ENCODE measurements around the gene PRKACA. TPM values are rescaled to one million over a fixed set of nuclear protein-coding genes. Genes with fewer than 3 reads are reported as not detected.

Gene PRKACA
- total RNA-seq, 6 experiments from 2014 or later: 137 to 170 (median 149) TPM

GRCh38 chr19:14089662-14090508 is 27.7 kb downstream of the PRKACA start:
- peak overlapping the region; percentile 77 for H3K27ac Mint-ChIP-seq
- H3K9me3 Mint-ChIP-seq: peaks cover 19% of the 10 kb centered on the region

GRCh38 chr19:14089412-14089661 is 28.2 kb downstream of the PRKACA start:
- peaks cover 16% of the 10 kb centered on the region for H3K36me3 Mint-ChIP-seq (ENCODE audit: low read depth)
- peak; percentile 30; the same call in 1 of the 2 replicates for TF ChIP-seq CTCF (IDR thresholded peaks at IDR 0.05)
- peaks cover 15% of the 10 kb centered on the region for H3K4me1 Mint-ChIP-seq (ENCODE audit: low read depth)
- DNase-seq: no peak
- peak overlapping the region; percentile 49; the same call in 1 of the 2 replicates for H3K27ac Mint-ChIP-seq
- H3K9me3 Mint-ChIP-seq: peaks cover 14% of the 10 kb centered on the region
- H3K4me3 Mint-ChIP-seq: peak overlapping the region; percentile 84
- H3K27me3 Mint-ChIP-seq (ENCODE audit: insufficient read depth): peaks cover 5% of the 10 kb centered on the region

More at GRCh38 chr19:14089662-14090508, 27.7 kb downstream of the PRKACA start:
- peak; percentile 50 for DNase-seq
- Mint-ChIP-seq H3K4me3 (peak overlapping the region; percentile 84), H3K27me3 (ENCODE audit: insufficient read depth) (peaks cover 5% of the 10 kb centered on the region), H3K36me3 (ENCODE audit: low read depth) (peaks cover 22% of the 10 kb centered on the region), H3K4me1 (ENCODE audit: low read depth) (peaks cover 15% of the 10 kb centered on the region)
- no peak; the same call in 1 of the 2 replicates for TF ChIP-seq CTCF (IDR thresholded peaks at IDR 0.05)

- Mint-ChIP-seq H3K36me3 (ENCODE audit: low read depth) (peaks cover 14% of the 10 kb centered on the region), H3K4me1 (ENCODE audit: low read depth) (peaks cover 15% of the 10 kb centered on the region), H3K4me3 (peak overlapping the region; percentile 84), H3K9me3 (peaks cover 9% of the 10 kb centered on the region), H3K27me3 (ENCODE audit: insufficient read depth) (peaks cover 5% of the 10 kb centered on the region), H3K27ac (peak overlapping the region; percentile 49; the same call in 1 of the 2 replicates)
- no peak for DNase-seq
- TF ChIP-seq CTCF (IDR thresholded peaks at IDR 0.05): no peak
These were observed 28.7 kb downstream of the PRKACA start for GRCh38 chr19:14088634-14089411.

- Mint-ChIP-seq H3K36me3 (ENCODE audit: low read depth) (peaks cover 4% of the 10 kb centered on the region), H3K9me3 (no peaks in the 10 kb centered on the region), H3K27ac (no peak overlapping the region), H3K4me1 (ENCODE audit: low read depth) (peaks cover 15% of the 10 kb centered on the region), H3K27me3 (ENCODE audit: insufficient read depth) (no peaks in the 10 kb centered on the region; the same call in 1 of the 2 replicates), H3K4me3 (no peak overlapping the region)
- TF ChIP-seq CTCF (IDR thresholded peaks at IDR 0.05): no peak
- DNase-seq: no peak
These were observed 31.5 kb downstream of the PRKACA start for GRCh38 chr19:14086098-14086497.

GRCh38 chr19:14085309-14085995 is 32.1 kb downstream of the PRKACA start, which contains the start of gene C19orf67:
Gene C19orf67, minus strand, starts transcription at chr19:14085783. Its CDS starts 156 bp downstream, at chr19:14085627.
- no peak for TF ChIP-seq CTCF (IDR thresholded peaks at IDR 0.05)
- no peak for DNase-seq
- Mint-ChIP-seq H3K4me1 (ENCODE audit: low read depth) (peaks cover 16% of the 10 kb centered on the region), H3K27me3 (ENCODE audit: insufficient read depth) (no peaks in the 10 kb centered on the region; the same call in 1 of the 2 replicates), H3K36me3 (ENCODE audit: low read depth) (peaks cover 4% of the 10 kb centered on the region), H3K27ac (no peak within 1 kb of the TSS), H3K9me3 (no peaks in the 10 kb centered on the region), H3K4me3 (no peak within 1 kb of the TSS)
